Activated CD4-positive, CD25-positive, alpha-beta regulatory T cell (primary cell): Measurements from ENCODE around the gene GRPEL2.
"Not testable (repeated sequence)": the region's sequence is repeated elsewhere in the genome, so short reads cannot be mapped to it uniquely, and the experiment has no call there.

Experiments used
- DNase-seq, 4 experiments: peaks; one replicate each; lab custom pipeline; 2025; lab: John Stamatoyannopoulos, UW

GRPEL2 gene

DNA sequence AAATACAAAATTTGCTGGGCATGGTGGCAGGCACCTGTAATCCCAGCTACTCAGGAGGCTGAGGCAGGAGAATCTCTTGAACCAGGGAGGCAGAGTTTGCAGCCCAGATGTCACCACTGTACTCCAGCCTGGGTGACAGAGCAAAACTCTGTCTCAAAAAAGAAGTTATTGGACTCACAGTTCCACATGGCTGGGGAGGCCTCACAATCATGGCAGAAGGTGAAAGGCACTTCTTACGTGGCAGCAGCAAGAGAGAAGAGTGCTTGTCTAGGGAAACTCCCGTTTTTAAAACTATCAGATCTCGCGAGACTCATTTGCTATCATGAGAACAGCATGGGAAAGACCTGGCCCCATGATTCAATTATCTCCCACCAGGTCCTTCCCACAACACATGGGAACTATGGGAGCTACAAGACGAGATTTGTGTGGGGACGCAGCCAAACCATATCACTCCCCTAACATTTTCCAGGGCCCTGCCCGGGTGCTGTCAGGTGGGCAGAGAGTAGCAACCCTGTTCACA lies 53.5 kb downstream of the GRPEL2 start:
- not testable (repeated sequence) for DNase-seq

DNA sequence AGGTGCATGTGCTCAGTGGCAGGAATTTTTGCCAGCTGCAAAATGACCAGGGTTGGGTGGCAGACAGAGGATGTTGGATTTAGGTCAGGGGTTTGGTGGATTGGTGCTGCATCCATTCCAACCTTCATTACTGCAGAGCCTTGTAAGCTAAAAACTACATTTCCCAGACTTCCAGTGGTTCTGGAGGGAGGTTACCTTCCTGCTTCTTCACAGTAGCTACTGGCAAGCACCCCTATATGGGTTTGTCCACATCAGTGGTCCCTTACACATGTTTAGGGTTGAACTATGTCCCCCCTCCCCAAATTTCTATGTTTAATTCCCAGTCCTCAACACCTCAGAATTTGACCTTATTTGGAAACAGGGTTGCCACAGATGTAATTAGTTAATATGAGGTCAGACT lies 54.5 kb downstream of the GRPEL2 start:
- no peak for DNase-seq

DNA sequence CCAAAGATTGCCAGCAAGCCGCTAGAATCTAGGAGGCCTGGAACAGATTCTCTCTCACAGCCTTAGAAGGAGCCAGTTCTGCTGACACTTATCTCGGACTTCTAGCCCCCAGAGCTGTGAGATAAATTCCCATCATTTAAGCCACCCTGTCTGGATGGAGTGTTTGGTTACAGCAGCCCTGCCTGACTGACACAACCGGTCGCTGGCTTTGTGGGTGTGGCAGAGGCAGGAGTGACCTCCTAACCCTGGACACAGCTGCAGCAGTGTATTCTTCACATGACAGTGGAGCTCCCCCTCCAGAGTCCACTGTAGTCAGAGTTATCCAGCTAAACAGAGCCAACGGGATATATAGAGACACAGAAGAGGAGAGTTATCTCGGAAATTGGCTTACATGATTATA lies 55.0 kb downstream of the GRPEL2 start:
- no peak for DNase-seq

DNA sequence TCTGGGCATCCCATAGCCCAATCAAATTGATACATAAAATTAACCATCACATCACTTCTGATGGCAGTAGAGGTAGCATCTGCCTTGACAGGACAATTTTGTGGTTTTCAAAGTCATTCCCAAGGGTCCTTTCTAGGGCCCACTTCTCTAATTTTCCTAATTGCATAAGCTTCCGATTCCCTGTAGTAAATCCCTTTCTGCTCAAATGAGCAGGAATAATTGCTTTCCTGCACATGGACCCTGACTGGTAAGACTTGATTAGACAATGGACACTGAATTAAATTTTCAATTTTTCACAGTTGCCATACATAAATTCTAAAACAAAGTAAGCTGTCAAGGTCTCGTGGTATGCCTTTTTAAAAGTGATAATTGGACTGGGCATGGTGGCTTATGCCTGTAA lies 55.8 kb downstream of the GRPEL2 start:
- DNase-seq = no peak

DNA sequence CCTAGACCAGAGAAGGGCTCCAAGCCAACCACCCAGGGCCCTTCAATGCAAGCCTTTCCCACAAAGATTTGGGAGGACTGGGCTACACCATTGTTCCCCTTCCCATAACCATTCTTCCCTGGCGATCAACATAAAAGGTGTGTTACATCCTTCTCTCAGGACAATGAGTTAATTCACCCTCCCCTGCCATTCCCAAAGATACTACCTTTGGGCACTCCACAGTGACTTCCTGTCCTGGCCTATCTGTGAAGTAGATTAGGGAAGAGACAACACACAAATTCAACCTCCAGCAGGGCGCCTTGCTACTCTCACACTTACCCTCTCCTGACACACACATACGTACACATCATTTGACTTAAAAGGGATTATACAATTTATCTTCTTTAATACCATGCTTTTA lies 57.0 kb downstream of the GRPEL2 start:
- DNase-seq = no peak
